HG03196 (cell line): ENCODE data around the gene DNAJB6.
"Not testable (repeated sequence)": the region's sequence is repeated elsewhere in the genome, so short reads cannot be mapped to it uniquely, and the experiment has no call there.

ENCODE experiments used
- ATAC-seq: cut with Tn5 transposase; IDR thresholded peaks from one replicate; pipeline ENCODE4 v1.9.1; 2021; ENCODE audit not compliant: unreplicated experiment

The DNAJB6 gene

DNA sequence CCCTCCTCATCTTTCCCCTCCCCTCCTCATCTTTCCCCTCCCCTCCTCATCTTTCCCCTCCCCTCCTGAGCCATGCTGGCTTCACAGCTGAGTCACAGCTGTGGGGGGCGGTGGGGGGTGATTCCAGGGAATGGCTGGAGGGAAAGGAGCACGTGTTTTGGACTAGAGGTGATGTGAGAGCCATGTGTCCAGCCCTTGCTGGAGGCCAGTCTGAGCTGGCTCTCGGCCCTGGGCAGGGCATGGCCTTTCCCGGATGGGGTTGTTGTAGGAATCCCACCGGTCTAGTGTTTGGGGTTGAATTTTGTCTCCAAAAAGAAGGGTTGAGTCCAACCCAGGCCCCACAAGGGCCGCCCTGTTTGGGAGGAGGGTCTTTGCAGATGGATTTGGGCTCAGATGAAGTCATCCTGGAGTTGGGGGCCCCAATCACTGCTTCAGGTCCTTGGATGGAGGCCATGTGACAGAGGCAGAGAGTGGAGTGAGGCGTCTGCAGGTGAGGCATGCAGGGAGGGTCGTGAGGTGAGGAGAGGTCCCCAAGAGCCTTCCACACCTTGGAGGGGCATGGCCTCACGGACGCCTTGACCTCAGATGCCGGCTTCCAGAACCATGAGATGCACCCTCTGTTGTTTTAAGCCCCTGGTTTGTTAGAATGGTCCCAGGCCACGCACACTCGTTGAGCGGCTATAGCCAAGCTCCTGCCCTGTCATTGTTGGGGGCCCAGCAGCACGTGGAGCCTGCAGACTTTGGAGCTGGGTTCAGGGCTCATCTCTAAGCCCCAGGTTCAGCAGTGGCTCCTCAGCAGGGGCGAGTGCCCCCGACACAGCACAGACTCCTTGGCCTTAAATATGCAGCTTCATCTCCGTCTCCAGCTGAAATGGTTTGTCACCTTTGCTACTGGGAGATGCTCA, 101.6 kb downstream of the DNAJB6 start:
- no peak for ATAC-seq

GRCh38 chr7:157439149-157439548, 102.3 kb downstream of the DNAJB6 start:
- ATAC-seq: no peak

GRCh38 chr7:157439761-157440160, 103.0 kb downstream of the DNAJB6 start:
- no peak for ATAC-seq

GRCh38 chr7:157440346-157441022, 103.7 kb downstream of the DNAJB6 start:
- no peak for ATAC-seq

DNA sequence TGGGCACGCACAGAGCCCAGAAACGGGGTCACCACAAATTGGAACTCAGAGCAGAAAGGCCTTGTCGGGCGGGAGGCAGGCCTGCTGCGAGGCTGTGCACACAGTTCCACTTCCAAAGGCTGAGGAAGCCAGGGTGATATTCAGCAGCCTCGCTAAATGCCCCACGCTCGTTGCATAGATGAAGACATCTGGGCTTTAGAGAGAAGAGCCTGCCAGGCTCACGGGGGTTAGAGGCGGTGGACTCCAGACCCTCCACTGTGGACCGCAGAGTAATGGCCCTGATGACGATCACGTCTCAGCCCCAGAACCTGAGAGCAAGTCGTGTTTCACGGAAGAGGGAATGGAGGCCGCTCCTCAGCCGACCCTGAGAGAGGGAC, 104.2 kb downstream of the DNAJB6 start:
- ATAC-seq: no peak

DNA sequence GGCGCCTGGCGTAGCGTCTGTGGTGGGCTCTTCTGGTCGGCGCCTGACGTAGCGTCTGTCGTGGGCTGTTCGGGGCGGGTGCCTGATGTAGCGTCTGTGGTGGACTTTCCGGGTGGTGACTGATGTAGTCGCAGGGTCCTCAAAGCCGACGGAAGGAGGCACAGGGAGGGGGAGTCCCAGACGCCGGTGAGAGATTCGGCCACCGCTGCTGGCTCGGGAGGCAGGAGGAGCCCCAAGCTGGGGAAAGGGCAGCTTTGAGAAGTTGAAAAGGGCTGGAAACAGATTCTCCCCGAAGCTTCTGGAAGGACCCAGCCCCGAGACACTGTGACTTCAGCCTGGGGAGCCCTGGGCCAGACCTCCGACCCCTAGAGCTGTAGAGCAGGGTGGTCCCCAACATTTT, 105.7 kb downstream of the DNAJB6 start:
- no peak for ATAC-seq

- no peak for ATAC-seq
Measured at GRCh38 chr7:157442993-157443831, 106.4 kb downstream of the DNAJB6 start.

- ATAC-seq: no peak
Measured at GRCh38 chr7:157444011-157444842, 107.4 kb downstream of the DNAJB6 start.

DNA sequence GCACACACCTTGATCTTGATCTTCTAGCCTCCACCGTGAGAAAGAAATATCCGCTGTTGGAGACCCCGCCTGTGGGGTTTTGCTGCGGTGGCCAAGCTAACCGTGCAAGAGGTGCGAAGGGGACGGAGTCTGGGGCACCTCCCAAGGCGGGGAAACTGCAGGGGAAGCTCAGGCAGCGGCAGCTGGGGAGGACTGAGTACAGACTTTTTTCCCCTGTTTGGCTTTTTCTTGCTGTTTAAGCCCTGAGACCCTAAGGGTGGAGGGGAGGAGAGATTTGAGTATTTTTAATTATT, 108.0 kb downstream of the DNAJB6 start:
- no peak for ATAC-seq

DNA sequence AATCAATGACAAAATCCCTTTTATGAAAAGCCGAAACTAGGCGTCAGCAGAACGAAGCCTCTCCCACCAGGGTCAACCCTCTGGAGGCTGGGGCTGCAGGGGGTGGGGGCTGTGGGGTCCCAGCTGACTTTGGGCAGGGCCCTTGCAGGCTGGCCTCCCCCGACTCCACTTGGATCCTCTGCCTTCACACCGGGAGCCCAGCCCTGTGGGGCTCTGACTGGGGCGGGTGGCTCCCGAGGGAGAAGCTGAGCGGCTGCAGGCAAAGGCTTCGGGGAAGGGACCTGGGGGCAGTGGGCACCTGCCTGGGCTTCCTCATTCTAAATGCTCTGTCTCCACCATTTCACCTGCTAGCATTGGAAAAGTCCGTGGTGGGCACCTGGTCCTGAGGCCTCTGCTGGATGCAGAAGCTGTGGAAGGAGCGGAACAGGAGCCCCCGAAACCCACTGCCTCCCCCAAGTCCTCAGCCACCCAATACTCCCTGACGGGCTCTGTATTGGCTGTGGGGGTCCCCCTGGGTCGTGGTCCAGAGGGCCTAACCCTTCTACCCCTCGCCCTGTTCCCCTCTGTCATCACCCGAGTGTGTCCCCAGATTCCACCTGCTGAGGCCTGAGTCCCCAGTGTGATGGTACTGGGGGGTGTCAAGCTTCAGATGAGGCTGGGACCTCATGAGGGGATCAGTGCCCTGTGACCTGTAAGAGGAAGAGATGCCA, 108.6 kb downstream of the DNAJB6 start:
- no peak for ATAC-seq

- no peak for ATAC-seq
Measured at GRCh38 chr7:157445956-157446295, 109.1 kb downstream of the DNAJB6 start.

GRCh38 chr7:157446322-157446721, 109.5 kb downstream of the DNAJB6 start:
- no peak for ATAC-seq

GRCh38 chr7:157454003-157454402, 117.2 kb downstream of the DNAJB6 start:
- not testable (repeated sequence) for ATAC-seq

GRCh38 chr7:157457355-157458253, 120.8 kb downstream of the DNAJB6 start:
- ATAC-seq: no peak

- ATAC-seq: no peak
Measured at GRCh38 chr7:157458254-157458633, 121.4 kb downstream of the DNAJB6 start.

DNA sequence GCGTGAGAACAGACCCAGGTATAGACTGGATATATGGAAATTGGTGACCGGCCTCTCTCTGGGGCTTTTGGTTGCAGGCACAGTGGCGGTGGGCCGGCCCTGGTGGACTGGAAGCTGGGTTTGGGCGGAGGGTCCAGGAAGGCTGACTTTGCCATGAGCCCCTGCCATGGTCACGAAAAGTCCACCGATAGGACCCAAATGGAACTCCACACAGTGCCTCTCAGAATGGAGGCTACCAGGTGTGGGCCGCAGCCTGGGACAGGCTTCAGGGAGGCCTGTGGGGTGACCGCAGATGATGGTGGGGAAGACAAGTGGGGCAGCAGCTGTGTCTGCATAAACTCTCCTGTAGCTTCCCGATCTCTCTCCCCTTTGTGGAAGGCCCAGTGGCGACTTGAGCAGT, 123.2 kb downstream of the DNAJB6 start:
- ATAC-seq: no peak

- ATAC-seq: no peak
Measured at GRCh38 chr7:157460721-157461120, 123.9 kb downstream of the DNAJB6 start.

- ATAC-seq: no peak
Measured at GRCh38 chr7:157461573-157462418, 125.0 kb downstream of the DNAJB6 start.

GRCh38 chr7:157462419-157462771, 125.6 kb downstream of the DNAJB6 start:
- no peak for ATAC-seq
